Heart right ventricle (tissue), 16 donors: Measurements from ENCODE around the gene TRIM14. TPM values are rescaled to one million over a fixed set of nuclear protein-coding genes. Genes with fewer than 3 reads are reported as not detected.

ENCODE experiments used
- ATAC-seq, 8 donors: fragments of 200-7000 bp; cut with Tn5 transposase; one replicate each; pipeline ENCODE4 v1.9.1; 2020; ENCODE audit warnings: mild to moderate bottlenecking in 8 of 8, moderate library complexity in 8 of 8, moderate number of reproducible peaks in 1 of 8
- DNase-seq, 2 donors: peaks; one replicate each; pipeline ENCODE4 v3.0.0-alpha.2; 2020
- H3K27ac ChIP-seq, 10 donors: fragments of 200-600 bp; sonication (generic) in 2 of 10; one replicate each; pipeline versions ENCODE4 v1.5.0 to v1.8.0; 2020 to 2022; ENCODE audit warnings: mild to moderate bottlenecking in 3 of 10
- H3K27me3 ChIP-seq, 7 donors: fragments of 200-600 bp; one replicate each; pipeline ENCODE4 v1.8.0; 2021 to 2022; ENCODE audit warnings: mild to moderate bottlenecking in 2 of 7
- H3K36me3 ChIP-seq, 9 donors: fragments of 200-600 bp; sonication (generic) in 1 of 9; one replicate each; pipeline versions ENCODE4 v1.5.0 to v1.8.0; 2020 to 2022; ENCODE audit warnings: mild to moderate bottlenecking in 2 of 9
- H3K4me1 ChIP-seq, 9 donors: fragments of 200-600 bp; sonication (generic) in 1 of 9; one replicate each; pipeline versions ENCODE4 v1.5.0 to v1.8.0; 2020 to 2022; ENCODE audit warnings: mild to moderate bottlenecking in 4 of 9
- H3K4me3 ChIP-seq, 10 donors: fragments of 200-600 bp; sonication (generic) in 2 of 10; one replicate each; pipeline versions ENCODE4 v1.5.0 to v1.8.0; 2020 to 2022; ENCODE audit warnings: mild to moderate bottlenecking in 7 of 10, moderate library complexity in 2 of 10
- H3K9me3 ChIP-seq, 11 donors: fragments of 200-600 bp in 10 of 11; sonication (generic) in 2 of 11; one replicate each; pipeline versions ENCODE4 v1.5.0 to v1.8.0; 2013 to 2022; ENCODE audit warnings: mild to moderate bottlenecking in 2 of 11, control low read depth in 1 of 11, moderate library complexity in 1 of 11
- WGBS, 2 donors: extraction: QIAGEN DNeasy Blood & Tissue Kit; methylation state at CpG; one replicate each; pipeline ENCODE4 v1.1.7; 2013; ENCODE audit warnings: inconsistent platforms in 1 of 2; 5-methylcytosine and 5-hydroxymethylcytosine counted together
- intact Hi-C, 10 donors: fragments of 100-400 bp; cut with DNase I; formaldehyde crosslinking; loops; one replicate each; pipeline versions ENCODE4 v1.11.1 to v1.14.2; 2022
- polyA plus RNA-seq, 2 donors: library from polyadenylated mRNA; stranded (reverse); fragments of 200-250 nt; gene quantifications; one replicate each; pipeline ENCODE4 v1.2.3, GENCODE V29; 2013
- total RNA-seq, 10 donors: library from RNA; stranded (reverse); fragmentation: NEBNext Ultra II Directional in 3 of 10; extraction: Animal tissue kit (Norgen Biotek cat#: 25700) in 3 of 10; gene quantifications; one replicate each; pipeline versions ENCODE4 v1.2.1 to v1.2.4, GENCODE V29; 2021 to 2023
- TF ChIP-seq, protein P1 (sequence below), 9 donors: fragments of 200-600 bp; sonication (generic) in 2 of 9; IDR thresholded peaks; one replicate each; pipeline versions ENCODE4 v1.5.0 to v1.8.0; 2021 to 2022; ENCODE audit warnings: antibody characterized with exemption in 9 of 9, mild to moderate bottlenecking in 5 of 9, moderate library complexity in 1 of 9
- donor health status: Arrhythmogenic right ventricular cardiomyopathy.
- donor health status: ischemic (EF 13 %, LVEDD 7.1; RV severe dilation, severe dysfunction).
- donor health status: healthy with polysubstance abuse.
- donor health status: DM: no; HTN: yes; CAD: no.
- donor health status: DM: no; HTN: no; CAD: no.
- donor health status: ischemic (EF 25% LVEDD 6.9; RV normal size, moderate dysfunction).
- donor health status: ischemic (EF 25% LVEDD 5.7; RV mildly dilated, moderate dysfunction).
- donor health status: healthy.
- donor health status: DM: yes; HTN: yes; CAD: no.
- donor health status: Ischemic cardiomyopathy.
- donor health status: ischemic (EF 35%, LVEDD 5.7; RV mildly dilated, moderate dysfunction).
- donor health status: nonischemic (EF 11% LVEDD 7.7; RV severe dilation, severe dysfunction).
- donor health status: DM: yes; HTN: yes; CAD: no.
- donor health status: PGD.
- donor health status: ischemic (EF 29% LVEDD 5.4; RV normal size, mild dysfunction).
- donor health status: nonischemic (EF 23%, LVEDD 6.1; RV moderate dilation, normal function).

Gene TRIM14
- total and polyA plus RNA-seq, 12 donors, result 0.47 to 11.2 (median 1.6) TPM

DNA sequence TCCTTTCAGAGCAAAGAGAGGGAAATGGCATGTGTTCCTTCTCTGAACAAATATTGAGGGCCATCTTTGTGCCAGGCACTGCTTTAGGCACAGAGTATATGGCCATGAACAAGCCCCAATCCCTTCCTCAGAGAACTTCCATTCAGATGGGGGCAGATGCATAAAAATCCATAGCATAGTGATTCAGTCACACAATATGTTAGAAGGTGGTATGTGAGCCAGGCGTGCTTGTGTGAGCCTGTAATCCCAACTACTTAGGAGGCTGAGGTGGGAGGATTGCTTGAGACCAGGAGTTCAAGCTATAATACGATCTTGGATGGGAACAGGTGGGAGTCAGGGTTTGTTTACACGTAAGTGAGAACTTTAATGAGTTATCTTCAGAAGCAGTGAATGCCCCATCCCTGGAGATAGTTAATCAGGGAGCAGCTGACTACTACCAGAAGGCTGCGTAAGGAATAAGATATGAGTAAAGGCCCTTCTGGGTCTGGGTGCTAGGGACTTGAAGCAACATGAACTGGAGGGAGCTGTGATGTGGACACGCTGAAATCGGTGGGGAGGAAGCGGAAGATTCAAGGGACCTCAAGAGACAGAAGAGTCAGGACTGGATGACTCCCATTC lies 35.3 kb downstream of the TRIM14 start:
- 96% methylated on average over 7 of the region's 7 CpGs for WGBS, 2 donors
- no peak for ATAC-seq
- DNase-seq, result no peak
- H3K27me3 ChIP-seq, result peaks cover 0 to 10% (median 0%) of the 10 kb centered on the region in 7 donors
- no peak overlapping the region for H3K4me3 ChIP-seq
- intact Hi-C loops, result no loop called here
- TF ChIP-seq, protein P1, sequence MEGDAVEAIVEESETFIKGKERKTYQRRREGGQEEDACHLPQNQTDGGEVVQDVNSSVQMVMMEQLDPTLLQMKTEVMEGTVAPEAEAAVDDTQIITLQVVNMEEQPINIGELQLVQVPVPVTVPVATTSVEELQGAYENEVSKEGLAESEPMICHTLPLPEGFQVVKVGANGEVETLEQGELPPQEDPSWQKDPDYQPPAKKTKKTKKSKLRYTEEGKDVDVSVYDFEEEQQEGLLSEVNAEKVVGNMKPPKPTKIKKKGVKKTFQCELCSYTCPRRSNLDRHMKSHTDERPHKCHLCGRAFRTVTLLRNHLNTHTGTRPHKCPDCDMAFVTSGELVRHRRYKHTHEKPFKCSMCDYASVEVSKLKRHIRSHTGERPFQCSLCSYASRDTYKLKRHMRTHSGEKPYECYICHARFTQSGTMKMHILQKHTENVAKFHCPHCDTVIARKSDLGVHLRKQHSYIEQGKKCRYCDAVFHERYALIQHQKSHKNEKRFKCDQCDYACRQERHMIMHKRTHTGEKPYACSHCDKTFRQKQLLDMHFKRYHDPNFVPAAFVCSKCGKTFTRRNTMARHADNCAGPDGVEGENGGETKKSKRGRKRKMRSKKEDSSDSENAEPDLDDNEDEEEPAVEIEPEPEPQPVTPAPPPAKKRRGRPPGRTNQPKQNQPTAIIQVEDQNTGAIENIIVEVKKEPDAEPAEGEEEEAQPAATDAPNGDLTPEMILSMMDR (IDR thresholded peaks at IDR 0.05), result no peak
- peaks cover 0 to 34% (median 5%) of the 10 kb centered on the region in 9 donors for H3K4me1 ChIP-seq
- no peaks in the 10 kb centered on the region for H3K9me3 ChIP-seq
- peak overlapping the region in 1 of 10 donors; percentile 7 for H3K27ac ChIP-seq
- peaks cover 0 to 78% (median 21%) of the 10 kb centered on the region in 9 donors for H3K36me3 ChIP-seq

DNA sequence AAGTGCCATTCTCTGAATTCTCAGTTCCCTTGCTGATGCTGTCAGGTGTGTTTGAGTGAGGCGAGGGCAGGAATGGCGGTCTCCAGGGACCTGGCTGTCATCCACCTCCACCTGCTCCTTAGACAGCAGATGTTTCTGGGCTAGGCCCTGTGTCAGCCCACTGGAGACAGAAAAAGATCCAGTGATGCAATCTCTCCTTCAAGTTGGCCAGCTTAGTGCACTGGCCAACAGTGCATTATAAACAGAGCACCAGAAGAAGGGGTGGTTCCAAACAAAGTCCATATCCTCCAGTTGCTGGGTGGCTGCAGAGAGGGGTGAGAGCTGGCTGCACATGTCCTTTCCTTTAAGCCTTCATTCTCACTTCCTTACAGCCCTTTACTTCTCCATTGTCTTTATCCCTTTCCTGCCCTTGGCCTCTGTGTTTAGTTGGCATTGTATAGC lies 35.9 kb downstream of the TRIM14 start:
- no peaks in the 10 kb centered on the region for H3K9me3 ChIP-seq
- ATAC-seq, result peak in 6 of 8 donors; percentile 9 to 63 (median 34)
- peak overlapping the region in 1 of 10 donors; percentile 7 for H3K27ac ChIP-seq
- peaks cover 0 to 6% (median 0%) of the 10 kb centered on the region in 7 donors for H3K27me3 ChIP-seq
- H3K36me3 ChIP-seq, result peaks cover 0 to 83% (median 22%) of the 10 kb centered on the region in 9 donors
- peaks cover 0 to 32% (median 5%) of the 10 kb centered on the region in 9 donors for H3K4me1 ChIP-seq
- intact Hi-C loops, result no loop called here
- 96 to 98% methylated on average over 2 of the region's 2 CpGs for whole genome bisulfite sequencing, 2 donors
- H3K4me3 ChIP-seq, result no peak overlapping the region
- DNase-seq, result no peak
- TF ChIP-seq, protein P1 (IDR thresholded peaks at IDR 0.05), result no peak

DNA sequence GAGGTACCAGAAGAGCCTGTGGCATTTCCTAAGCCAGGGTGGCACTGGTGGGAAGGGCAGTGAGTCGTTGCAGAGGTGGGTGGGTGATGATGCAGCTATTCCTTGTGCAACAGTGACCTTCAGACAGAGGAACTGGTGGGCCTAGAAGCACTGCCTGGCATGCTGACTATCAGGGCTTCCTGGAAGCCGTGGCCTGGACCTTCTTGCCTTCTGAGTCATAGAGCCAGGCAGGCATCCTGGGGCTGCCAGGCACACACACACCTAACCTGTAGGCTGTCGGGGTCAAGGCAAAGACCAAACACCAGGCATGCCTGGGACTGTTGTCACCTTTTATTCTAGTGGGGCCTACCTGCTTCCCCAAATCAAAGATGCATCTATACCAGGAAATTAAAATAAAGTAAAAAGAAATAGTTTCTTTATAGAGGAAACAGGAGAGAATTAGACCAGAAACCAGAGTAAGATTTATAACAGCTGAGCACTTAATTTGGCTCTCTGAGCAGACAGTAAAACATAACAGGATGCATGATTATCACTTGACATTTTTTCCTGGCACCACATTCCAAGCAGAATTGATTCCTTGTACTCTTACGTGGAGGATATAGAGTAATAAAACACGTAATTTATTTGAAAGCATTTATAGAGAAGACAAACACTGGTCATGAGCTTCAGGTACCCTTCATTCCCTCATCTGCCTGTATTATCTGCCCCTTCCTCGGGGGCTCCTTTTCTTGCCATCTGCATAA lies 37.4 kb downstream of the TRIM14 start:
- 78 to 81% methylated on average over 6 of the region's 6 CpGs for WGBS, 2 donors
- Histone ChIP-seq H3K36me3 (peaks cover 0 to 90% (median 27%) of the 10 kb centered on the region in 9 donors), H3K27ac (peak overlapping the region in 1 of 10 donors; percentile 50), H3K4me3 (no peak overlapping the region), H3K4me1 (peaks cover 0 to 25% (median 0%) of the 10 kb centered on the region in 9 donors), H3K9me3 (no peaks in the 10 kb centered on the region), H3K27me3 (no peaks in the 10 kb centered on the region)
- TF ChIP-seq, protein P1 (IDR thresholded peaks at IDR 0.05), result no peak
- intact Hi-C loops, result no loop called here
- peak in 2 of 8 donors; percentile 46 to 64 for ATAC-seq
- DNase-seq, result no peak

DNA sequence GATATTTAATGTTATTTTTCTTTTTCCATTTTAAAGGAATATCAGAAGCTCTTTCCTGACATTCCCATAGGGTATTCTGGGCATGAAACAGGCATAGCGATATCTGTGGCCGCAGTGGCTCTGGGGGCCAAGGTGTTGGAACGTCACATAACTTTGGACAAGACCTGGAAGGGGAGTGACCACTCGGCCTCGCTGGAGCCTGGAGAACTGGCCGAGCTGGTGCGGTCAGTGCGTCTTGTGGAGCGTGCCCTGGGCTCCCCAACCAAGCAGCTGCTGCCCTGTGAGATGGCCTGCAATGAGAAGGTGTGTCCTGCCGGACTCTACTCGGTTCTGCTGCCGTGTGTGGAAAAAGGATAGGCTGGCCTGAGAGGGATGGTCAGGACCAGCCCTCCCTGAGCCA lies 38.2 kb downstream of the TRIM14 start:
- Histone ChIP-seq H3K36me3 (peaks cover 0 to 92% (median 27%) of the 10 kb centered on the region in 9 donors), H3K9me3 (no peaks in the 10 kb centered on the region), H3K27ac (peak overlapping the region in 1 of 10 donors; percentile 50), H3K4me3 (no peak overlapping the region), H3K27me3 (no peaks in the 10 kb centered on the region), H3K4me1 (peaks cover 0 to 30% (median 0%) of the 10 kb centered on the region in 9 donors)
- DNase-seq (no peak), ATAC-seq (no peak)
- TF ChIP-seq, protein P1 (IDR thresholded peaks at IDR 0.05), result no peak
- intact Hi-C loops, result no loop called here
- 95 to 97% methylated on average over 12 of the region's 12 CpGs for WGBS, 2 donors
